ENCODE data around the gene HES7. TPM values are rescaled to one million over a fixed set of nuclear protein-coding genes. Genes with fewer than 3 reads are reported as not detected.

The HES7 gene
- total RNA-seq, 1 experiment from 2014 or later = 0.61 TPM

- ChIA-PET RAD21 (ENCODE audit: low non-redundant PET in 1 of 2, low total read pairs in 2 of 2, uncharacterized antibody in 2 of 2, unreplicated experiment in 2 of 2) (no interaction called here), POLR2A (interaction anchor here (1.1 to 9.4 kb wide), 2 partner anchors 13 to 19 kb away, joined by 4 to 95 read pairs; no protein-coding TSS in a partner anchor), CTCF (interaction anchor here (1.6 kb wide), 1 partner anchor 59 kb away, joined by 4 read pairs; no protein-coding TSS in a partner anchor)
- no peak overlapping the region for H2AFZ ChIP-seq (ENCODE audit: low read depth, low read length, poor library complexity, severe bottlenecking)
- no peak for TF ChIP-seq ELF1 (IDR thresholded peaks at IDR 0.05; ENCODE audit: borderline replicate concordance, low read depth)
- H3K4me3 ChIP-seq (replicated peaks in 1 of 2; ENCODE audit: low read depth in 1 of 2, low read length in 2 of 2) = peak overlapping the region in 1 of 2 experiments; percentile 95; a peak in 3 of 4 replicates
- peak overlapping the region; percentile 100 for H3K4me2 ChIP-seq (ENCODE audit: low read length)
- H4K20me1 ChIP-seq (ENCODE audit: insufficient read depth) = no peaks in the 10 kb centered on the region
- peaks cover 39 to 70% of the 10 kb centered on the region in 2 experiments for H3K4me1 ChIP-seq (ENCODE audit: control insufficient read depth in 1 of 2, insufficient read depth in 2 of 2, low read length in 2 of 2)
- ATAC-seq = no peak
- DNase-seq (ENCODE audit: low read depth, low spot score) = no peak
- H3K27me3 ChIP-seq (ENCODE audit: insufficient read depth, low read length) = no peaks in the 10 kb centered on the region
- H3K36me3 ChIP-seq (ENCODE audit: control insufficient read depth in 1 of 2, insufficient read depth in 2 of 2, low read length in 2 of 2) = peaks cover 18 to 24% of the 10 kb centered on the region in 2 experiments
- no peaks in the 10 kb centered on the region for H3K9me3 ChIP-seq (ENCODE audit: control insufficient read depth in 1 of 2, insufficient read depth in 1 of 2, low read depth in 1 of 2, low read length in 2 of 2)
- peak overlapping the region; percentile 77 for H3K27ac ChIP-seq (ENCODE audit: low read depth, low read length)
- no TSS peak for BruUV-seq (replicated peaks)
- intact Hi-C loops (cut with micrococcal nuclease) = no loop called here
- H3K79me2 ChIP-seq (ENCODE audit: insufficient read depth, low read length) = peaks cover 57% of the 10 kb centered on the region
- no peaks in the 10 kb centered on the region for H3K9me2 ChIP-seq (ENCODE audit: insufficient read depth)
- peak overlapping the region; percentile 99 for H3K9ac ChIP-seq (ENCODE audit: low read length)
Observed at GRCh38 chr17:8153031-8153451, 29.1 kb upstream of the HES7 start.

- H3K9me2 ChIP-seq (ENCODE audit: insufficient read depth) = no peaks in the 10 kb centered on the region
- intact Hi-C loops (cut with micrococcal nuclease) = loop anchor here (1.0 kb wide), 1 partner anchor 13 kb away; no protein-coding TSS in a partner anchor
- peak within 1 kb of the TSS; percentile 85 to 95 for H3K4me3 ChIP-seq (replicated peaks in 1 of 2; ENCODE audit: low read depth in 1 of 2, low read length in 2 of 2)
- DNase-seq (ENCODE audit: low read depth, low spot score) = peak; percentile 86
- ChIA-PET POLR2A (interaction anchor here (0.6 to 1.6 kb wide), 8 partner anchors 9 to 67 kb away, joined by 3 to 8 read pairs (median 4); partner anchors contain the start of gene BORCS6), RAD21 (ENCODE audit: low non-redundant PET in 1 of 2, low total read pairs in 2 of 2, uncharacterized antibody in 2 of 2, unreplicated experiment in 2 of 2) (no interaction called here), CTCF (interaction anchor here (0.6 kb wide), 1 partner anchor 50 kb away, joined by 4 read pairs; no protein-coding TSS in a partner anchor)
- peak within 1 kb of the TSS; percentile 77 for H3K27ac ChIP-seq (ENCODE audit: low read depth, low read length)
- no peaks in the 10 kb centered on the region for H3K9me3 ChIP-seq (ENCODE audit: control insufficient read depth in 1 of 2, insufficient read depth in 1 of 2, low read depth in 1 of 2, low read length in 2 of 2)
- ATAC-seq = peak; percentile 49
- H4K20me1 ChIP-seq (ENCODE audit: insufficient read depth) = no peaks in the 10 kb centered on the region
- peak within 1 kb of the TSS; percentile 99 for H3K9ac ChIP-seq (ENCODE audit: low read length)
- H3K36me3 ChIP-seq (ENCODE audit: control insufficient read depth in 1 of 2, insufficient read depth in 2 of 2, low read length in 2 of 2) = peaks cover 25 to 32% of the 10 kb centered on the region in 2 experiments
- no peaks in the 10 kb centered on the region for H3K27me3 ChIP-seq (ENCODE audit: insufficient read depth, low read length)
- peak within 1 kb of the TSS; percentile 100 for H3K4me2 ChIP-seq (ENCODE audit: low read length)
- H3K79me2 ChIP-seq (ENCODE audit: insufficient read depth, low read length) = peaks cover 57% of the 10 kb centered on the region
- BruUV-seq (replicated peaks) = no TSS peak
- H2AFZ ChIP-seq (ENCODE audit: low read depth, low read length, poor library complexity, severe bottlenecking) = no peak within 1 kb of the TSS
- peaks cover 39 to 63% of the 10 kb centered on the region in 2 experiments for H3K4me1 ChIP-seq (ENCODE audit: control insufficient read depth in 1 of 2, insufficient read depth in 2 of 2, low read length in 2 of 2)
- TF ChIP-seq MAX (IDR thresholded peaks at IDR 0.05) = peak; percentile 95
- no peak for TF ChIP-seq EZH2 (IDR thresholded peaks at IDR 0.05)
- TF ChIP-seq YY1 (IDR thresholded peaks at IDR 0.05; ENCODE audit: extremely low read depth, insufficient replicate concordance, low read depth, low read length) = no peak
- TF ChIP-seq REST (IDR thresholded peaks at IDR 0.05; ENCODE audit: low read depth) = no peak
- TF ChIP-seq CTCF (IDR thresholded peaks at IDR 0.05 in 2 of 3, conservative IDR thresholded peaks at IDR 0.05 in 1 of 3; ENCODE audit: borderline replicate concordance in 1 of 3, insufficient read depth in 1 of 3, low read depth in 2 of 3, low read length in 2 of 3) = no peak
- peak; percentile 78 for TF ChIP-seq POLR2AphosphoS5 (IDR thresholded peaks at IDR 0.05; ENCODE audit: low read depth, low read length)
- no peak for TF ChIP-seq ELF1 (IDR thresholded peaks at IDR 0.05; ENCODE audit: borderline replicate concordance, low read depth)
- no peak for TF ChIP-seq TCF7L2 (IDR thresholded peaks at IDR 0.05; ENCODE audit: borderline replicate concordance, extremely low read depth, insufficient read depth, insufficient read length)
- TF ChIP-seq ZFX (IDR thresholded peaks at IDR 0.05) = no peak
- TF ChIP-seq RAD21 (IDR thresholded peaks at IDR 0.05; ENCODE audit: low read depth) = no peak
- TF ChIP-seq SIN3A (IDR thresholded peaks at IDR 0.05; ENCODE audit: low read depth) = peak; percentile 79
- no peak; the same call in 1 of the 2 replicates for TF ChIP-seq CEBPB (IDR thresholded peaks at IDR 0.05; ENCODE audit: low read depth)
- no peak for TF ChIP-seq FOSL1 (IDR thresholded peaks at IDR 0.05; ENCODE audit: low read depth)
Observed at GRCh38 chr17:8152112-8152775, 28.3 kb upstream of the HES7 start, which contains the start of gene PER1. PER1 (minus strand) TSS chr17:8152404; CDS start chr17:8150706, 1,698 bp downstream.
